Right lobe of liver (tissue), 6 donors: ENCODE results near the gene TCF7. TPM values are rescaled to one million over a fixed set of nuclear protein-coding genes. Genes with fewer than 3 reads are reported as not detected.

Experiments
- ATAC-seq, 4 donors: fragments of 200-7000 bp; cut with Tn5 transposase; one replicate each; pipeline ENCODE4 v1.9.1; 2020; ENCODE audit warnings: mild to moderate bottlenecking in 4 of 4, moderate library complexity in 4 of 4
- DNase-seq, 3 donors: peaks; one replicate each; pipeline ENCODE4 v3.0.0-alpha.2; 2020
- H3K27ac ChIP-seq, 3 donors: fragments of 200-600 bp; one replicate each; pipeline ENCODE4 v1.8.0; 2022
- H3K27me3 ChIP-seq, 2 donors: fragments of 200-600 bp; one replicate each; pipeline ENCODE4 v1.8.0; 2022
- H3K36me3 ChIP-seq, 4 donors: fragments of 200-600 bp; sonication (generic) in 1 of 4; one replicate each; pipeline versions ENCODE4 v1.5.1 to v1.8.0; 2017 to 2022; ENCODE audit warnings: control low read depth in 1 of 4
- H3K4me1 ChIP-seq, 4 donors: fragments of 200-600 bp; sonication (generic) in 1 of 4; one replicate each; pipeline versions ENCODE4 v1.5.1 to v1.8.0; 2017 to 2022; ENCODE audit warnings: control low read depth in 1 of 4
- H3K4me3 ChIP-seq, 3 donors: fragments of 200-600 bp; one replicate each; pipeline ENCODE4 v1.8.0; 2022
- H3K9me3 ChIP-seq, 4 donors: fragments of 200-600 bp; sonication (generic) in 1 of 4; one replicate each; pipeline versions ENCODE4 v1.5.1 to v1.8.0; 2017 to 2022; ENCODE audit warnings: control low read depth in 1 of 4
- POLR2A ChIP-seq: fragments of 450-650 bp; IDR thresholded peaks from one replicate; pipeline ENCODE4 v1.6.1; 2017; ENCODE audit warnings: antibody characterized with exemption, mild to moderate bottlenecking
- WGBS: methylation state at CpG from one replicate; pipeline ENCODE4 v1.1.6; 2018; ENCODE audit warnings: low coverage, low lambda C conversion rate; ENCODE audit not compliant: insufficient coverage; ENCODE audit errors: missing lambda C conversion rate; 5-methylcytosine and 5-hydroxymethylcytosine counted together
- intact Hi-C, 2 donors: fragments of 100-400 bp; cut with DNase I; formaldehyde crosslinking; loops; one replicate each; pipeline versions ENCODE4 v1.11.2 to v1.14.1; 2022
- total RNA-seq, 6 experiments: library from RNA; depleted of rRNA in 2 of 6; stranded (reverse); fragments of >200 nt in 2 of 6; fragmentation: NEBNext Ultra II Directional in 3 of 6; extraction: Animal tissue kit (Norgen Biotek cat#: 25700) in 3 of 6; gene quantifications; one replicate each; pipeline versions ENCODE4 v1.1.0 to v1.2.4, GENCODE V29; 2016 to 2023
- TF ChIP-seq, protein P1 (sequence below), 4 donors: fragments of 200-600 bp in 3 of 4; fragments of 450-650 bp in 1 of 4; IDR thresholded peaks; one replicate each; pipeline versions ENCODE4 v1.5.1 to v1.8.0; 2016 to 2022; ENCODE audit warnings: antibody characterized with exemption in 4 of 4, mild to moderate bottlenecking in 2 of 4
- donor health status: DM: no; HTN: yes; CAD: no.
- donor health status: DM: no; HTN: no; CAD: no.
- donor health status: DM: no; HTN: no; CAD: no.
- donor health status: DM: no; HTN: yes; CAD: no.
- donor health status: DM: no; HTN: yes; CAD: no.

Gene TCF7
- total RNA-seq, 6 experiments from 2014 or later, result 2.0 to 3.8 (median 2.7) TPM

DNA sequence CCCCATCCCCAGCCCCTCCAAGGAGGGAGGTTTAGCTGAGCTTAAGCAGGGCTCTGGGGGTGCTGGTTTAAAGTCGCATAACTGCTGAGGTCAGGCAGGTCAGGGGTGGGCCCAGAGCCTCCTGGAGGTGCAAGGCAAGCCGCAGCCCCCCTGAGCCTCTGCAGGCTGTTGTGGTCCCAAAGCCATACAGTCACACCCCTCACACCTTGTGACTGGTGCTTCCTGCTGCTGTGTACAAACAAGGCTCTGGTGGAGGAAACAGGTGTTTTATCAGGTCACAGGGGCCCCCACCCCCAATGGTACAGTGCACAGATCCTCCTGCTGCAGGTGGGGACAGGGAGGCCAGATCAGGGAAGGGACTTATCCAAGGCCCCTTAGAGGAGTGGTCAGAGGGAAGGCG, 8.0 kb downstream of the TCF7 start:
- peaks cover 0 to 8% (median 0%) of the 10 kb centered on the region in 4 donors for H3K4me1 ChIP-seq
- DNase-seq (peak in 1 of 3 donors; percentile 19), ATAC-seq (peak in 2 of 4 donors; percentile 12)
- no peaks in the 10 kb centered on the region for H3K27me3 ChIP-seq
- no peaks in the 10 kb centered on the region for H3K36me3 ChIP-seq
- WGBS, result no CpG with 5 or more reads among the region's 3 CpGs
- TF ChIP-seq, protein P1, sequence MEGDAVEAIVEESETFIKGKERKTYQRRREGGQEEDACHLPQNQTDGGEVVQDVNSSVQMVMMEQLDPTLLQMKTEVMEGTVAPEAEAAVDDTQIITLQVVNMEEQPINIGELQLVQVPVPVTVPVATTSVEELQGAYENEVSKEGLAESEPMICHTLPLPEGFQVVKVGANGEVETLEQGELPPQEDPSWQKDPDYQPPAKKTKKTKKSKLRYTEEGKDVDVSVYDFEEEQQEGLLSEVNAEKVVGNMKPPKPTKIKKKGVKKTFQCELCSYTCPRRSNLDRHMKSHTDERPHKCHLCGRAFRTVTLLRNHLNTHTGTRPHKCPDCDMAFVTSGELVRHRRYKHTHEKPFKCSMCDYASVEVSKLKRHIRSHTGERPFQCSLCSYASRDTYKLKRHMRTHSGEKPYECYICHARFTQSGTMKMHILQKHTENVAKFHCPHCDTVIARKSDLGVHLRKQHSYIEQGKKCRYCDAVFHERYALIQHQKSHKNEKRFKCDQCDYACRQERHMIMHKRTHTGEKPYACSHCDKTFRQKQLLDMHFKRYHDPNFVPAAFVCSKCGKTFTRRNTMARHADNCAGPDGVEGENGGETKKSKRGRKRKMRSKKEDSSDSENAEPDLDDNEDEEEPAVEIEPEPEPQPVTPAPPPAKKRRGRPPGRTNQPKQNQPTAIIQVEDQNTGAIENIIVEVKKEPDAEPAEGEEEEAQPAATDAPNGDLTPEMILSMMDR (IDR thresholded peaks at IDR 0.05), result no peak
- TF ChIP-seq POLR2A, result no peak
- intact Hi-C loops, result no loop called here
- no peak overlapping the region for H3K27ac ChIP-seq
- no peak overlapping the region for H3K4me3 ChIP-seq
- H3K9me3 ChIP-seq, result no peaks in the 10 kb centered on the region

DNA sequence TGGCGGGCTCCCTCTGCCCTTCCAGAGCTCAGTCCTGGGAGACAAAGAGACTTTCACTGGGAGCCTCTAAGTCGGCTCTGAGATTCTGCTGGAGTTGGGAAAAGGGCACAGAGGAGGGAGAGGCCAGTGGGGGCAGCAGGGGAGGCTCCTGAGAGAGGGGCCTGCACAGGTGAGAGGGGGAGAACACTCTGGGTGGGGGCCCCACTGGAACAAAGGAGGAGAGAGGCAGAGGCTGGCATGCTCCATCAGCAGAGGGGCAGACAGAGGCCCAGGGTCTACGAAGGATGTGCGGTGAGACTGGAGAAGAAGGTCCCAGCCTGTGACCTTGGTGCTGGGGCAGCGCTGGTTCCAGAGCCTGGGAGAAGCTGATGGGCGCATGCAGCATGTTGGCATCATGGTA, 8.9 kb downstream of the TCF7 start:
- Histone ChIP-seq H3K27ac (no peak overlapping the region), H3K4me1 (peaks cover 0 to 8% (median 0%) of the 10 kb centered on the region in 4 donors), H3K27me3 (no peaks in the 10 kb centered on the region), H3K36me3 (no peaks in the 10 kb centered on the region), H3K9me3 (no peaks in the 10 kb centered on the region), H3K4me3 (no peak overlapping the region)
- ATAC-seq (no peak), DNase-seq (peak in 1 of 3 donors; percentile 13)
- intact Hi-C loops, result no loop called here
- 77% methylated on average over 3 of the region's 6 CpGs for WGBS
- TF ChIP-seq, protein P1 (IDR thresholded peaks at IDR 0.05), result no peak
- TF ChIP-seq POLR2A, result no peak

DNA sequence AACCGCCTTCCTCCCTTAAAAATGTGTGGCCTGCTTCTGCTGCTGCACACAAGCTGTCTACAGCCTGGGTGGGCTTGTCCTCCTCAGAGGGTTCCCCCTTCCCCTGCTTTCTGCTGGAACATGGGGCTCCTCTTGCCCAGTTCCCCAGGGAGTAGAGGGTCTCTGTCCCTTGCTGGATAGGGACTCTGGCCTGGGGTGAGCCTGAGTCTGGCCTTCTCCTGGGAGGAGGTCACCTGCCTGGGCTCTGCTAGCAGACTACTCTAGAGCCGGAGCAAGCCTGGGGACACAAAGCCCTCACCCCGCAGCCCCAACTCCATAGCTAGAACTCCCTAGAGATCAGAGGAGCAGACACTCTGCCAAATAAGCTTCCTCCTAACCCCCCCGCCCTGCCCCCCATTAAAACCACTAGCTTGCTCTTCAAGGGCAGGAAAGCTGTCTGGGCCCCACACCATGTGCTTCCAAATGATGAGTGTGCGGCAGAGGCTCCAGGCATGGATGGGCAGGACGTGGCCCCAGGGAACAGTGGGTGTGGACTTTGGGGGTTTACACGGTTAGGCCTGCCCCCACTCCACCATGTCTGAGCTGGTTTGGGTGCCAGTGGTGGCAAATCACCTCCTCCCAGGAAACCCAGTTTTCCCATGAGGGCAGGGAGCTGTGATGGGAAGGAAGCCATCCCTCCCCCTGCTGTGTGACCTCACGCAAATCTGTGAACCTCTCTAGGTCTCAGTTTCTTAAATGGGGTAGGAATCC, 10.0 kb downstream of the TCF7 start:
- Histone ChIP-seq H3K9me3 (no peaks in the 10 kb centered on the region), H3K36me3 (no peaks in the 10 kb centered on the region), H3K27me3 (no peaks in the 10 kb centered on the region), H3K4me3 (no peak overlapping the region), H3K4me1 (peaks cover 0 to 8% (median 0%) of the 10 kb centered on the region in 4 donors), H3K27ac (no peak overlapping the region)
- DNase-seq (no peak), ATAC-seq (no peak)
- no peak for TF ChIP-seq POLR2A
- TF ChIP-seq, protein P1 (IDR thresholded peaks at IDR 0.05), result no peak
- WGBS, result no CpG with 5 or more reads among the region's 8 CpGs
- intact Hi-C loops, result no loop called here

DNA sequence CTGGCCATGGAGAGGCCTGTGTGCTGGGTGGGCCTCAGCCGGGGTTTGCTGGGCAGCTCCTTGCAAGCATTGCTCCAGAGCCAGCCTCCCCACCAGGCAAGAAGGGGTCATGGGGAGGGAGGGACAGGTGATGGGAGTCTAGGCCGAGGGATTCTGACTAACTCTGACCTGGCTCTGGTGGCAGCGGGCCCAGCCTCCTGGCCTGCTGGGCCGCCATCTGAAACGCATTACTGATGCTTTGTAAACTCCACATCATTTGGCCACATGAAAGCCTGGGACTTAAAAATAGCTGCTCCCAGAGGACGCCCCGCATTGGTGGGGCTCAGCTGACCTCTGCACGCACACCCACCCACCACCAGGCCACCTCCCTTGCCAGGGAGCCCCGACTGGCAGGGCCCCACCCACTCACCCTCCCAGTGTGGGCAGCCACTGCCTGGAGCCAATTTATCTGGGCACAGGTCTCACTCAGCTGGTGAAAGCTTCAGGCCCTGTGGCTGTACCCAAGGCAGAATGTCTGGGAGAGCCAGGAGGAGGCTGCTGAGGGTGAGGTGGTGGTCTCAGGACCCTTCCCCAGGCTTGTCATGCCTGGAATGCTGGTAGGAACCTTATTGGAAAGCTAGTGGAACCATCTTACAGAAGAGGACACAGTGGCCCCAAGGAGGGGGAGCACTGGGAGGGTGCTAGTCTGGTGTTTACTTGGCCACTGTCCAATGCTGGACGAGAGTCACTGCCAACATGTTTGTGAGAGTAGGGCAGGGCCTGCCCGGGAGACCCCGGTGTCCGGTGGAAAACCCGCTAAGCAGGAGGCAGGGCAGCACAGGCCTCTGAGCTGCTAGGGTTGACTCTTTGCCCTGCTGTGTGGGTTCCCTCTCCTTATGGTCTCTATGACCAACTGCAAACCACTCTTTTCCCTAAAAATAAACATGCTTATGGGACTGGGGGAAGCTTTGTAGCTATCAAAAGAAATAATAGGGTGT, 10.8 kb downstream of the TCF7 start:
- H3K4me1 ChIP-seq, result peaks cover 0 to 8% (median 0%) of the 10 kb centered on the region in 4 donors
- ATAC-seq, result peak; percentile 4 to 40 (median 24)

More for the DNA sequence above, 10.8 kb downstream of the TCF7 start:
- Histone ChIP-seq H3K27me3 (no peaks in the 10 kb centered on the region), H3K9me3 (no peaks in the 10 kb centered on the region), H3K4me3 (no peak overlapping the region), H3K27ac (no peak overlapping the region), H3K36me3 (no peaks in the 10 kb centered on the region)
- TF ChIP-seq, protein P1 (IDR thresholded peaks at IDR 0.05), result no peak
- TF ChIP-seq POLR2A, result no peak
- DNase-seq, result no peak
- WGBS, result 69% methylated on average over 6 of the region's 14 CpGs
- intact Hi-C loops, result no loop called here
